ENCODE results near the gene PBX4. TPM values are rescaled to one million over a fixed set of nuclear protein-coding genes. Genes with fewer than 3 reads are reported as not detected.

The PBX4 gene
- total RNA-seq, 1 donor from 2014 or later = 0.46 TPM

DNA sequence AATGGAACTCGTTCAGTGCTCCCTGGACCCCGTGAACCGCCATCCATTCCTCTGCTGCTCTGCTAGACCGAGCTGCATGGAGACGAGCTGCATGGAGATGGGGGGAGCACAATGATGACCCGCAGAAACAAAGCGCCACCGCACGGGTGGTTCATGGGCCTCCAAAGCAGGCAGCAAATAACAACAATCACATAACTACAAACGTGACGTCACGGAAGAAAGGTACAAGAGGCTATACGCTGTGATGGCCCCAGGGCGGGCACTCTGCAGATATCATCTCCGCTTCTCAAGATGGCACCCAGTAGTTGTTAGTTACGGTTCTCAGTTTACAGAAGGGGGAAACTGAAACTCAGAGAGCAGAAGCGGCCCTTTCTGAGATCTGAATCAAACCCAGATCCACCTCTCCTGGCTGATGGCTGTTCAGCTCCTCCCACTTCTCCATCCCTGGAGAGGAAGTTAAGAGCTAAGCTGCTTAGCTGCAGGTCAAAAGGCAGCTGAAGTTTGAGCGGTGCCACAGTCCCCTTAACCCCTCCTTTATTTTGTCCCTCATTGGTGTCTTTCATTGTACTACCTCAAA is 43.3 kb upstream of the PBX4 start:
- DNase-seq (ENCODE audit: extremely low spot score, unreplicated experiment) = no peak
- Mint-ChIP-seq H3K27ac (ENCODE audit: unreplicated experiment) (no peak overlapping the region), H3K4me3 (ENCODE audit: unreplicated experiment) (peak overlapping the region; percentile 83), H3K4me1 (ENCODE audit: unreplicated experiment) (peaks cover 20% of the 10 kb centered on the region), H3K9me3 (ENCODE audit: unreplicated experiment) (no peaks in the 10 kb centered on the region), H3K36me3 (ENCODE audit: unreplicated experiment) (peaks cover 13% of the 10 kb centered on the region), H3K27me3 (ENCODE audit: unreplicated experiment) (no peaks in the 10 kb centered on the region)
- TF ChIP-seq, protein P1, sequence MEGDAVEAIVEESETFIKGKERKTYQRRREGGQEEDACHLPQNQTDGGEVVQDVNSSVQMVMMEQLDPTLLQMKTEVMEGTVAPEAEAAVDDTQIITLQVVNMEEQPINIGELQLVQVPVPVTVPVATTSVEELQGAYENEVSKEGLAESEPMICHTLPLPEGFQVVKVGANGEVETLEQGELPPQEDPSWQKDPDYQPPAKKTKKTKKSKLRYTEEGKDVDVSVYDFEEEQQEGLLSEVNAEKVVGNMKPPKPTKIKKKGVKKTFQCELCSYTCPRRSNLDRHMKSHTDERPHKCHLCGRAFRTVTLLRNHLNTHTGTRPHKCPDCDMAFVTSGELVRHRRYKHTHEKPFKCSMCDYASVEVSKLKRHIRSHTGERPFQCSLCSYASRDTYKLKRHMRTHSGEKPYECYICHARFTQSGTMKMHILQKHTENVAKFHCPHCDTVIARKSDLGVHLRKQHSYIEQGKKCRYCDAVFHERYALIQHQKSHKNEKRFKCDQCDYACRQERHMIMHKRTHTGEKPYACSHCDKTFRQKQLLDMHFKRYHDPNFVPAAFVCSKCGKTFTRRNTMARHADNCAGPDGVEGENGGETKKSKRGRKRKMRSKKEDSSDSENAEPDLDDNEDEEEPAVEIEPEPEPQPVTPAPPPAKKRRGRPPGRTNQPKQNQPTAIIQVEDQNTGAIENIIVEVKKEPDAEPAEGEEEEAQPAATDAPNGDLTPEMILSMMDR (IDR thresholded peaks at IDR 0.05) = no peak

GRCh38 chr19:19661141-19661674 is 42.7 kb upstream of the PBX4 start:
- TF ChIP-seq, protein P1 (IDR thresholded peaks at IDR 0.05) = no peak
- H3K27me3 Mint-ChIP-seq (ENCODE audit: unreplicated experiment) = no peaks in the 10 kb centered on the region
- H3K4me1 Mint-ChIP-seq (ENCODE audit: unreplicated experiment) = peaks cover 20% of the 10 kb centered on the region
- no peak overlapping the region for H3K27ac Mint-ChIP-seq (ENCODE audit: unreplicated experiment)
- no peak for DNase-seq (ENCODE audit: extremely low spot score, unreplicated experiment)
- no peaks in the 10 kb centered on the region for H3K9me3 Mint-ChIP-seq (ENCODE audit: unreplicated experiment)
- H3K4me3 Mint-ChIP-seq (ENCODE audit: unreplicated experiment) = peak overlapping the region; percentile 83
- H3K36me3 Mint-ChIP-seq (ENCODE audit: unreplicated experiment) = peaks cover 15% of the 10 kb centered on the region

DNA sequence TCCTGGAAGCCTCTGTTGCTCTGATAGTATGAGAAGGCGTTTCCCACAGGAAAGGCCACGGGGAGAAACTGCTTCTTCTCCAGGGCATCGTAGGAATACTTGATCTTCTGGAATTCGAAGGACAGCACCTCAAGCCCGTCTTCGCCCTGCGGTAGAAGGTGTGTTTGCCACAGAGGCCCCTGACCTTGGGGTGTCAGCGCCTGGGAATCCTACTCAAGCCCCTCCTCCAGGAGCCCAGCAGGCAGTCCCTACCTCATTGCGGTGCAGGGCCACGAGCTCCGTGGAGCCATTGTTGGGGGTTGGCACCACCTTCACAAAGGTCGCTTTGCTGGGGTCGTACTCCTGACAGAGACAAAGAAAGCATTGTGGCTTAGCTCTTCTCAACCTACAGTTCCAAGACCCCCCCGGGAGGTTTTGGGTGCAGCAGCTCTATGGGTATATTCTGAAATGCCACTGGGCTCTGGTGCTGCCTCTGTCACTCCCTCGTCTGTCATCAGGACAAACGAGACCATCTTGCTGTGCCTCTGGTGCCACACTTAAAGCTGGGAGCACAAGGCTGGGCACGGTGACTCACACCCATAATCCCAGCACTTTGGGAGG is 41.3 kb upstream of the PBX4 start:
- peaks cover 20% of the 10 kb centered on the region for H3K36me3 Mint-ChIP-seq (ENCODE audit: unreplicated experiment)
- H3K27me3 Mint-ChIP-seq (ENCODE audit: unreplicated experiment) = no peaks in the 10 kb centered on the region
- TF ChIP-seq, protein P1 (IDR thresholded peaks at IDR 0.05) = no peak
- H3K9me3 Mint-ChIP-seq (ENCODE audit: unreplicated experiment) = no peaks in the 10 kb centered on the region
- no peak overlapping the region for H3K4me3 Mint-ChIP-seq (ENCODE audit: unreplicated experiment)
- no peak for DNase-seq (ENCODE audit: extremely low spot score, unreplicated experiment)
- H3K27ac Mint-ChIP-seq (ENCODE audit: unreplicated experiment) = no peak overlapping the region
- H3K4me1 Mint-ChIP-seq (ENCODE audit: unreplicated experiment) = peaks cover 20% of the 10 kb centered on the region

GRCh38 chr19:19657397-19657783 is 38.9 kb upstream of the PBX4 start:
- Mint-ChIP-seq H3K27me3 (ENCODE audit: unreplicated experiment) (no peaks in the 10 kb centered on the region), H3K4me3 (ENCODE audit: unreplicated experiment) (no peak overlapping the region), H3K9me3 (ENCODE audit: unreplicated experiment) (no peaks in the 10 kb centered on the region), H3K36me3 (ENCODE audit: unreplicated experiment) (peaks cover 35% of the 10 kb centered on the region), H3K4me1 (ENCODE audit: unreplicated experiment) (peaks cover 15% of the 10 kb centered on the region), H3K27ac (ENCODE audit: unreplicated experiment) (no peak overlapping the region)
- TF ChIP-seq, protein P1 (IDR thresholded peaks at IDR 0.05) = no peak
- DNase-seq (ENCODE audit: extremely low spot score, unreplicated experiment) = no peak

Data from osteocyte (in vitro differentiated cells).